ENCODE data around the gene RBM15.

- TF ChIP-seq ZBTB7A (tag by site-specific recombination; IDR thresholded peaks at IDR 0.05; ENCODE audit: low read depth) (no peak), ZBTB44 (tag by site-specific recombination; IDR thresholded peaks at IDR 0.05) (no peak)
Observed at GRCh38 chr1:110309767-110310166, 29.4 kb upstream of the RBM15 start.

All from HEK293 (cell line).